HG03520 (cell line): ENCODE measurements around the gene NEURL4.
A peak's percentile ranks its signal among the peaks of the same experiment; 100 is the strongest.

Source experiments
- ATAC-seq: cut with Tn5 transposase; IDR thresholded peaks from one replicate; pipeline ENCODE4 v1.9.1; 2021; ENCODE audit warnings: mild to moderate bottlenecking, moderate library complexity; ENCODE audit not compliant: unreplicated experiment

NEURL4 gene

GRCh38 chr17:7306911-7307685 lies 22.0 kb downstream of the NEURL4 start, which contains the start of gene EIF5A:
Gene EIF5A, plus strand, starts transcription at chr17:7307628. Its CDS starts 2,008 bp downstream, at chr17:7309636.
- ATAC-seq = peak; percentile 68

DNA sequence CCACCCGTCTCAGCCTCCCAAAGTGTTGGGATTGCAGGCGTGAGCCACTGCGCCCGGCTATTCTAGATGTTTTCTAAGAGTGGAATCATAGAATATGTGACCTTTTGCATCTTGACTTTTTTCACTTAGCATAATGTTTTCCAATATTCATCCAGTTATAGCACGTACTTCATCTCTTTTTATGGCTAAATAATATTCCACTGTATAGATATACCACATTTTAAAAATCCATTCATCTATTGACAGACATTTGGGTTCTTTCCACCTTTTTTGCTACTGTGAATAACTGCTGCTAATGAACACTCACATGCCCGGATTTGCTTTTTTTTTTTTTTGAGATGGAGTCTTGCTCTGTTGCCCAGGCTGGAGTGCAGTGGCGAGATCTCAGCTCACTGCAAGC lies 25.0 kb downstream of the NEURL4 start:
- ATAC-seq = no peak

DNA sequence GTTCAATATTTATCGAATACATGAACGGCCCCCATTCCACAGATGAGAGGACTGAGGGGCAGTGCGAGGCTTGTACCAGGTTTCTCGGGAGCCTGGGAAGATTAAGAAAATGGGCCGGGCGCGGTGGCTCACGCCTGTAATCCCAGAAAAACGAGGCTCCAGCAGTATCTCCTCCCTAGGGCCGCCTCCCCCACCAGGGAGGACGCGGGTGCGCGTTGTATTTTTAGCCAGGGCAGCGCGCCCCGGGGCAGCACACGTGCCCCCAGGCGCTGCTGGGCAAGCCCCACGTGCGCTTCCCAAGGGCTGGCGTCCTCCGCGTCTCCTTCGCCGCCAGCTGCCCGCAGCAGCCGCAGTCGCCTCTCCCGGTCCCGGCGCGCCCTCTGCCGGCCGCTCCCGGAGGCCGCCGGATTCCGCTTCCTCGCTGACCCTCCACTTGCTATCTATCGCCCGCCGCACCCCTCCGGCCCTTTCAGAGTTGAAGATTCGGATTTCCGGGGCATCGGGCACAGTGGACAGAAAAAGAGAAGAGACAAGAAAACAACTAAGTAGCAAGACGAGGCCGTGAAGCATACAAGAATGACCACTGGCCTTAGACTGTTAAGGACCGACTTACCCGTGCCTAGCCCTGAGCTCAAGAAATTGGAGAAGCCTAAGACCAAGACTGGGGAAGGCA lies 32.8 kb downstream of the NEURL4 start:
- no peak for ATAC-seq

GRCh38 chr17:7295230-7296180 lies 33.6 kb downstream of the NEURL4 start:
- ATAC-seq = no peak

GRCh38 chr17:7294614-7295153 lies 34.5 kb downstream of the NEURL4 start, which contains the start of gene YBX2:
Gene YBX2, minus strand, starts transcription at chr17:7294639. Its CDS starts 139 bp downstream, at chr17:7294500.
- ATAC-seq = no peak

DNA sequence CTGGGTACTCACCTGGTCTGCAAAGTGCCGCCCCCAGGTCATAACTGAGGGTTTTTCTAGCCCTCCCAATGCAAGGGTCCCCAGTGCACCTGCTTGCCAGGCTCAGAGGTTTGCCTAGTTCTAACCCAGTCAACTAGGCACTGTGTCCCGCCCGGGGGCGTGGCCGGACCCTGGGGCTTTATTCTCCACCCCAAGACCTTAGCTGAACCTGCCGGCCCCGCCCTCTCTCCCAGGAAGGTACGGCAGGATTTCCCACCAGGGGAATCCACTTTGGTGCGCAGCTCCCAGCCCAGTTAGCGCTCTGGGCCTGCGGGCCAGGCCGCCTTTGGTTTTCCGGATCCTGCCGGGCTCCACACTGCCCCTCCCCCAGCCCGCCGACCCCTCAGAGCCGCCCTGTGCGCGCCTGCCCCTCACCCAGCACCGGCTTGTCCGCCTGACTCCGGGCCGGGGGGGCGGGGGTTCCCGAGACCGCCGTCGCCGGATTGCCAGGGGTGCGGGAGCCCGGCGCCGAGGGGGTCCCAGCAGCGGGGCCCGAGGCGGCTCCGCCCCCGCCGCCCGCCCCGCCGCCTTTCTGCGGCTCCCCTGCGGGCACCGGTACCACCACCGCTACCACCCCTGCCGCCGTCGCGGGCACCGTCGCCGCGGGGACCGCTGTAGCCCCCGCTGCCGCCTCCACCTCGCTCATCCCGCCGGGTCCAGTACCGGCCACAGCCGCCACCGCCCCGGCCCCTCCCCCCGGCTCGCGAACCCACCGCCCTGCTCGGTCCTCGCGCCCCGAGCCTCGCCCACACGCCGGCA lies 35.1 kb downstream of the NEURL4 start:
- ATAC-seq = no peak

GRCh38 chr17:7293159-7293558 lies 36.0 kb downstream of the NEURL4 start:
- no peak for ATAC-seq

- ATAC-seq = no peak
Measured at GRCh38 chr17:7292729-7293128, 36.4 kb downstream of the NEURL4 start.

DNA sequence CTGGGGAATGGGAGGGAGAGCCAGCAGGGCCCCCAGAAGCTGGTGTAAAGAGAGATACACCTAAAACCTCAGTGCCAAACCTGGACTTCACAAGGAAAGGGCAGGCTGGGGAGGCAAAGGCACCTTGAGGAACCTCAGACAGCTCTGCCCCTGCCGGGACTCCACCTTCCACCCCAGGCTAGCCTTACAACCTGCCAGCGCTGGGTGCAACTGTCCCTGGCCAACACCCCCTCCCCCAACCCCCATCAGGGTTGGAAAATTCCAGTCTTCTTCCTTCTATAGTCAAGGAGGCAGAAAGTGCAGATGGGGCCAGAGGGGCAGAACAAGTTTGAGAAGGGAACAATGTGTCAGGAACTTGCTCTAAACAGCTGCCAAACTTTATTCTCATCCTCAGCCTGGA lies 36.9 kb downstream of the NEURL4 start:
- no peak for ATAC-seq

DNA sequence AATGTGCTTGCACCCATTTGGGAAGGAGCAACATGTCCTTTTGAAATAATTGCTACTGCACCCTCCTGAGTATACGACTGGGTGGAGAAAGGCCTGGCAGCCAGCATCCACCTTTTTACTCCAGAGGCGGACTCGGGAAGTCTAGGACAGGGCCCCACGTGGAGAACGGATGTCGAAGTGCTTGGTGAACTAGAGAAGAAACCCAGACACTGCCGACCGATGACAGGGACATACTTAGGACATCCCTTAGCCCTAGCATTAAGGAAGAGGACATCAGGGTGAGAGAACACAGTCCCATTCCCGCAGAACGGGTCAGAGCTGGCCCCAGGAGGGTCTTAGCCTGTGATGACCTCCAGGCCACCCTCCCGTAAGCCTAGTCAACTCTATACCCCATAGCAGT lies 38.5 kb downstream of the NEURL4 start:
- ATAC-seq = no peak

- ATAC-seq = no peak
Measured at GRCh38 chr17:7290166-7290565, 39.0 kb downstream of the NEURL4 start.

DNA sequence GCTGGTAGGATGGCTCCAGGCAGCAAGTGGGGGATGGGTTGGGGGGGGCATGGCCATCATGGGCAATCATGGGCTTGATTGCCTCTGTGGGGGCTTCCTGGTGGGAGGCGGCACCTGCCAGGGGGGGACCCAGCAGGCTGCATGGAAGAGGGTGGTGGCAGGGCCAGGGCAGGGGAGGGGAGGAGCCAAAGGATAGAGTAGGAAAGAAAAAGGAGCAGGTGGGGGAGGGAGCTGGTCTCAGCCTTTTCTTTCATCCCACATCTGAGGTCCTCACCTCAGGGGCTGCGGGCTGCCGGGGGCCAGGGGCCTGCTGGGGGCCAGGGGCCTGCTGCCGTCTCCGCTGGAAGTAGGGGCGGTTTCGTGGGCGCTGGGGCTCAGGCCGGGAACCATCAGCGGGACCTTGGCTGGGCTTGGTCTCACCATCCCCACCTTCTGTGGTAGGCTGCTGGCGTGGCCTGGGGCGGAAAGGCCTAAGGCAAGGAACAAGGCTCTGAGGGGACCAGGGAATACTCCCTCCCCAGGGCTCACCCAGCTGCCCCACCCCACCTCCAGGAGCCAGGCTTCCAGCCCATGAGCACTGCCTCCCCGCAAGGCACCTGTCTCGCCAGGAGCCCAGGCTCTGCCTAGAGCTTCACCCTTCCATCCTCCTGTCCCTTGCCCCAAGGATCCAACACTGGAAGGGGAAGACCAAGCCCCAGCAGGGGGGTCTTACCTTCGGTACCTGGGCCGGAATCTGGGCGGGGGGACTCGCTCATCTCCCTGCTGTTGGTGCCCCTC lies 39.7 kb downstream of the NEURL4 start:
- no peak for ATAC-seq

DNA sequence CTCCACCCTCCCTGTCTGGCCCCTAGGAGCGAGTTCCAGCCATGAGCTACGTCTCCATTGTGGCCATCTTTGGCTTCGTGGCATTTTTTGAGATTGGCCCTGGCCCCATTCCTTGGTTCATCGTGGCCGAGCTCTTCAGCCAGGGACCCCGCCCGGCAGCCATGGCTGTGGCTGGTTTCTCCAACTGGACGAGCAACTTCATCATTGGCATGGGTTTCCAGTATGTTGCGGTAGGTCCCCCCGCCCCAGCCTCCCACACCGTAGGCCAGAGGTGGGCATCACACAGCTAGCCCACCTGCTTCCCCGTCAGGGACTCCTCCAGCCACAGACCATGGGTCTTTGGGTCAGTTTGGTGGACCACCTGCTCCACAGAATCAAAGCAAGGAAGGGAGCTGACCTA lies 43.5 kb downstream of the NEURL4 start:
- no peak for ATAC-seq

DNA sequence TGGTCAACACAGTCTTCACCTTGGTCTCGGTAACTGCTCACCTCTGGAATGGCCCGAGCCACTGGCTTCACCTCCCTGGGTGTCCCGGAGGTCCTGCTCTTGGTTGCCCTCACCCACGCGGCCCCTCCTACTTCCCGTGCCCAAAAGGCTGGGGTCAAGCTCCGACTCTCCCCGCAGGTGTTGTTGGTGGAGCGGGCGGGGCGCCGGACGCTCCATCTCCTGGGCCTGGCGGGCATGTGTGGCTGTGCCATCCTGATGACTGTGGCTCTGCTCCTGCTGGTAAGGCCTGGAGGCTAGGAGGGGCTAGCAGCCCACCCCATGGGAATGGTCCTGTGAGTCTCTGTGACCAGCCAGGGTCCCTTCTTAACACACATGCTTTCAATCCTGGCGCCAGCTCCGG lies 44.2 kb downstream of the NEURL4 start:
- ATAC-seq = no peak

DNA sequence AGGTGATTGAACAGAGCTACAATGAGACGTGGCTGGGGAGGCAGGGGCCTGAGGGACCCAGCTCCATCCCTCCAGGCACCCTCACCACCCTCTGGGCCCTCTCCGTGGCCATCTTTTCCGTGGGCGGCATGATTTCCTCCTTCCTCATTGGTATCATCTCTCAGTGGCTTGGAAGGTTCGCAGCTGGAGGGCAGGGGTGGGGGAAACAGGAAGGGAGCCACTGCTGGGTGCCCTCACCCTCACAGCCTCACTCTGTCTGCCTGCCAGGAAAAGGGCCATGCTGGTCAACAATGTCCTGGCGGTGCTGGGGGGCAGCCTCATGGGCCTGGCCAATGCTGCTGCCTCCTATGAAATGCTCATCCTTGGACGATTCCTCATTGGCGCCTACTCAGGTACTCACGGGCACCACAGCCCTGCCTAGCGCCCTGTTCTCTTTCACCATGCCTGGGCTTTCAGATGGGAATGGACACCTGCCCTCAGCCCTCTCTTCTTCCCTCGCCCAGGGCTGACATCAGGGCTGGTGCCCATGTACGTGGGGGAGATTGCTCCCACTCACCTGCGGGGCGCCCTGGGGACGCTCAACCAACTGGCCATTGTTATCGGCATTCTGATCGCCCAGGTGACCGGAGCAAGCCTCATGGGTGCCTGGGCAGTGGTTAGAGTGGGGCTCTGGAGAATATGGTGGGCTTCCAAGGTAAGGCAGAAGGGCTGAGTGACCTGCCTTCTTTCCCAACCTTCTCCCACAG lies 45.5 kb downstream of the NEURL4 start:
- ATAC-seq = no peak

GRCh38 chr17:7282752-7283321 lies 46.3 kb downstream of the NEURL4 start:
- ATAC-seq = no peak

GRCh38 chr17:7281953-7282751 lies 47.0 kb downstream of the NEURL4 start:
- ATAC-seq = no peak
